Measurements from ENCODE around the gene JMY. TPM values are rescaled to one million over a fixed set of nuclear protein-coding genes. Genes with fewer than 3 reads are reported as not detected.

JMY gene
- polyA plus RNA-seq, 1 of the 3 experiments (the other 2 are of a cell fraction): 1.7 TPM

GRCh38 chr5:79202076-79202475, 33.9 kb upstream of the JMY start:
- DNase-seq: no peak
- Histone ChIP-seq H3K27me3 (ENCODE audit: insufficient read depth) (no peaks in the 10 kb centered on the region), H3K9ac (no peak overlapping the region), H2AFZ (ENCODE audit: low read depth) (0 out of 2 replicates have a peak overlapping the region, but pooled peaks have one; percentile 9), H3K9me3 (no peaks in the 10 kb centered on the region), H3K4me3 (ENCODE audit: low read depth in 2 of 2, low read length in 1 of 2) (no peak overlapping the region), H3K4me2 (0 out of 2 replicates have a peak overlapping the region, but pooled peaks have one; percentile 23), H3K79me2 (ENCODE audit: insufficient read depth) (no peaks in the 10 kb centered on the region), H3F3A (replicated peaks; ENCODE audit: insufficient read depth) (peaks cover 14% of the 10 kb centered on the region), H3K36me3 (replicated peaks in 1 of 2; ENCODE audit: control insufficient read depth in 1 of 2, insufficient read depth in 2 of 2, low read length in 1 of 2) (no peaks in the 10 kb centered on the region), H4K20me1 (ENCODE audit: insufficient read depth) (no peaks in the 10 kb centered on the region), H3K4me1 (ENCODE audit: control insufficient read depth in 1 of 2, insufficient read depth in 2 of 2, low read depth in 1 of 2, low read length in 1 of 2) (peaks cover 0 to 11% of the 10 kb centered on the region in 2 experiments; a peak in 2 of 4 replicates), H3K27ac (ENCODE audit: low read depth in 2 of 2, low read length in 1 of 2) (peak overlapping the region in 1 of 2 experiments; percentile 55; a peak in 2 of 4 replicates), H3K9me2 (no peaks in the 10 kb centered on the region)
- CTCF ChIA-PET: interaction anchor here (2.5 kb wide), 2 partner anchors 177 to 181 kb away, joined by 7 to 9 read pairs; no protein-coding TSS in a partner anchor
- no peak for TF ChIP-seq USF1 (IDR thresholded peaks at IDR 0.05; ENCODE audit: borderline replicate concordance, low read depth)
- peak in 1 of 2 experiments; percentile 43; a peak in 1 of 4 replicates for TF ChIP-seq EP300 (IDR thresholded peaks at IDR 0.05; ENCODE audit: borderline replicate concordance in 1 of 2, low read depth in 1 of 2, low read length in 1 of 2)
- peak; percentile 57; the same call in 1 of the 2 replicates for TF ChIP-seq FOSL2 (IDR thresholded peaks at IDR 0.05; ENCODE audit: borderline replicate concordance, low read depth)
- TF ChIP-seq PBX3 (IDR thresholded peaks at IDR 0.05): peak; percentile 91
- TF ChIP-seq RAD21 (IDR thresholded peaks at IDR 0.05; ENCODE audit: low read length): no peak
- no peak for TF ChIP-seq EZH2phosphoT487 (IDR thresholded peaks at IDR 0.05; ENCODE audit: borderline replicate concordance, low read depth)
- TF ChIP-seq JUND (IDR thresholded peaks at IDR 0.05): peak; percentile 45; the same call in 1 of the 2 replicates
- TF ChIP-seq TCF12 (IDR thresholded peaks at IDR 0.05): peak; percentile 45; the same call in 1 of the 2 replicates
- POLR2A ChIA-PET: no interaction called here

- H3K27me3 ChIP-seq (ENCODE audit: insufficient read depth): no peaks in the 10 kb centered on the region
- no peaks in the 10 kb centered on the region for H3K79me2 ChIP-seq (ENCODE audit: insufficient read depth)
- no peak for TF ChIP-seq MEF2A (IDR thresholded peaks at IDR 0.05; ENCODE audit: borderline replicate concordance, low read depth)
- TF ChIP-seq IRF3 (IDR thresholded peaks at IDR 0.05; ENCODE audit: low read depth, low read length): no peak
- TF ChIP-seq MXI1 (IDR thresholded peaks at IDR 0.05; ENCODE audit: low read depth, low read length): no peak
- no peak for TF ChIP-seq USF2 (IDR thresholded peaks at IDR 0.05; ENCODE audit: borderline replicate concordance, low read depth, low read length)
- TF ChIP-seq RAD21 (IDR thresholded peaks at IDR 0.05; ENCODE audit: low read length): no peak
- TF ChIP-seq RFX5 (IDR thresholded peaks at IDR 0.05; ENCODE audit: low read length): no peak
- no peak for TF ChIP-seq SMC3 (IDR thresholded peaks at IDR 0.05; ENCODE audit: low read depth, low read length)
- TF ChIP-seq NRF1 (IDR thresholded peaks at IDR 0.05; ENCODE audit: low read depth, low read length): no peak
- TF ChIP-seq EP300 (IDR thresholded peaks at IDR 0.05; ENCODE audit: borderline replicate concordance in 1 of 2, low read depth in 1 of 2, low read length in 1 of 2): no peak
- TF ChIP-seq TCF12 (IDR thresholded peaks at IDR 0.05): no peak
- no peak for TF ChIP-seq GATA2 (CRISPR knock-in tag; IDR thresholded peaks at IDR 0.05)
- no peak for TF ChIP-seq GABPA (IDR thresholded peaks at IDR 0.05; ENCODE audit: low read depth)
- TF ChIP-seq ZBTB33 (IDR thresholded peaks at IDR 0.05; ENCODE audit: borderline replicate concordance, low read depth): no peak
- peaks cover 10% of the 10 kb centered on the region for H3F3A ChIP-seq (replicated peaks; ENCODE audit: insufficient read depth)
- CTCF ChIA-PET: interaction anchor here (1.7 to 2.0 kb wide), 2 partner anchors 72 to 181 kb away, joined by 5 to 8 read pairs; no protein-coding TSS in a partner anchor
- no peak overlapping the region for H3K9ac ChIP-seq
- H3K4me3 ChIP-seq (ENCODE audit: low read depth in 2 of 2, low read length in 1 of 2): no peak overlapping the region
- no peak overlapping the region for H3K4me2 ChIP-seq
- H3K36me3 ChIP-seq (replicated peaks in 1 of 2; ENCODE audit: control insufficient read depth in 1 of 2, insufficient read depth in 2 of 2, low read length in 1 of 2): no peaks in the 10 kb centered on the region
- no peaks in the 10 kb centered on the region for H3K9me2 ChIP-seq
- WGBS (ENCODE audit: low lambda C conversion rate): 71% methylated on average over 3 of the region's 3 CpGs
- no peak for DNase-seq
- H3K27ac ChIP-seq (ENCODE audit: low read depth in 2 of 2, low read length in 1 of 2): no peak overlapping the region
- H3K4me1 ChIP-seq (ENCODE audit: control insufficient read depth in 1 of 2, insufficient read depth in 2 of 2, low read depth in 1 of 2, low read length in 1 of 2): peaks cover 0 to 11% of the 10 kb centered on the region in 2 experiments; a peak in 2 of 4 replicates
- H4K20me1 ChIP-seq (ENCODE audit: insufficient read depth): no peaks in the 10 kb centered on the region
- H3K9me3 ChIP-seq: no peaks in the 10 kb centered on the region
- no peak overlapping the region for H2AFZ ChIP-seq (ENCODE audit: low read depth)
- POLR2A ChIA-PET: no interaction called here
Measured at GRCh38 chr5:79205965-79206364, 30.0 kb upstream of the JMY start.
